Stimulated activated CD4-positive, alpha-beta T cell treated with anti-CD3 and anti-CD28 coated beads, Interleukin-15, amount 100 ng/mL, for 48 hours (primary cell): Measurements from ENCODE around the gene UVRAG.
A peak's percentile ranks its signal among the peaks of the same experiment; 100 is the strongest.

Source experiments
- DNase-seq, 2 donors: peaks; one replicate each; pipeline ENCODE4 v3.0.0-alpha.2; 2020; ENCODE audit warnings: low read depth in 2 of 2

Gene UVRAG

DNA sequence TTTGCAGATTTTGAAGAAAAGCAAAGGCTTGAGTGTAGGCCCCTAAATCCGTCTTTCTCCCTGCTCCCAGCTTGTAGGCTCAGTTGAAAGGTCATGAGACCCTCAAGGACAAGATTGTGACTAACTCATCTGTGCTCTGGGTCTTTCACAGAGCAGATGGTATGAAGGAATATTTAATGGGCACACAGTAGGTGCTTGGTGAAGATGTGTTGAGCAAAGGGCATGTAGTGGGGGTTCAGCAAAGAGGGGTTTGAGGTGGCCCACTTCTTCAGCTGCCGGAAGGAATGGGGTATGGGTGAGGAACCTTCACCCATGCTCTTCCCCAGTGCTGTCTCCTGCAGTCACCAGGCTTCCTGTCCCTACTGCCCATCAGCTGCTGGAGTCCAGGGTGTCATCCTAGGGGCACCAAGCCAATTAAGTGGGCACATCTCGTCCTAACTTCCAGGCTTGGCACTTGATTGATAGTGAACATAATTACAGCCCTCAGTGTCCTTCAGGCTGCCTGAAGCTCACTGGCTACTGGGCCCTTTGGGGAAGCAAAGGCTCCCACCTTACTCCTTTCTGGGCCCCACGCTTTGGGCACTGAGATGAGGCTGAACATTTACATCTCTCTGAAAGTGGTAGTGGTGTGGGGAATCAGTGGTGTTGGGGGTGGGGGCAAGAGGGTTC is 31.5 kb upstream of the UVRAG start:
- no peak for DNase-seq

DNA sequence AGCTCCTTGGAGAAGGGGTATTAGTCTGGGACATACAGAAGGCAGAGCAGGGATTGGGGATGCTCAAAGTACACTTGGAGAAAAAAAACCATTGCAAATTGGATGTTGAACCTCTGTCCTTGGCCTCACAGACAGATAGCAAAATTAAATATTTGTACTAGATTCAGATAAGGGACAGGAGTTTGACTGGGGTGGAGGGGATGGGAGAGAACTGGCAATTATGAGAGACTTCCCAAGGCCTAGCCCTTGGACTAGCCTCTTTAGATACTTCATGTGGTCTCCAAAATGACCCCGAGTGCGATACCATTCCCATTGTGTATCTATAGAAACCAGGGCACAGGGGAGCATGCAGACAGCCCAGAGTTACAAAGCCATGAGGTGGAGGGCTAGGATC is 30.9 kb upstream of the UVRAG start:
- no peak for DNase-seq

DNA sequence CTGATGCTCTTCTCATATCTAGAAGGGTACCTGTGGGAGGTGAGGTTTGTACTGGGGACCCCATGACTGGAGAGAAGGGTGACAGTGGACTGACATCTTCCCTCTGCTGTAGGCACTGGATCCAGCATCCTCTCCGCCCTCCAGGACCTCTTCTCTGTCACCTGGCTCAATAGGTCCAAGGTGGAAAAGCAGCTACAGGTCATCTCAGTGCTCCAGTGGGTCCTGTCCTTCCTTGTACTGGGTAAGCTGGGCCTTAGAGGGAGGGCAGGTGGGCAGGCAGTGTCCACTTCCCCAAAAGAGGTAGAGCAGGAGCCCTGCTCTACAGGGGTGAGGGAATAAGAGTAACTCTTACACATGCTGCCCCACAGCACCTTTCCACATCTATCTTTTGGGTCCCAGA is 30.5 kb upstream of the UVRAG start:
- DNase-seq = no peak

DNA sequence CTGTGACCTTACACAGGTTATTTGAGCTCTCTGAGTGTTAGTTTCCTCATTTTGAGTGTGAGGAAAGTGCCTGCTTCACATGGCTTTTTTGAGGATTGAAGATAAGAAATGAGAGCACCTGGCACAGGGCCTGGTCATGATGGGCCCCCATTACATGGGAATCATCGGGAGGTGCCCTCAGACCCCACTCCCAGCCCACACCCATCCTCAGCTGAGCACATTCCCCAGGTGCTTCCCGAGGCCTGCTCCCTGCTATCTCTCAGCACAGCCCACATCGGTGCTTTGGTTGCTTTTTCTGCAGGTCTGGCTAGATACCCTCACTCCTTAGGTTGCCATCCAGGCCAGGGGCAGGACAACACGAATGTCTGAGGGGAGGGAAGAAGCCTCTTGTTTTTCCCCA is 29.8 kb upstream of the UVRAG start:
- no peak for DNase-seq

DNA sequence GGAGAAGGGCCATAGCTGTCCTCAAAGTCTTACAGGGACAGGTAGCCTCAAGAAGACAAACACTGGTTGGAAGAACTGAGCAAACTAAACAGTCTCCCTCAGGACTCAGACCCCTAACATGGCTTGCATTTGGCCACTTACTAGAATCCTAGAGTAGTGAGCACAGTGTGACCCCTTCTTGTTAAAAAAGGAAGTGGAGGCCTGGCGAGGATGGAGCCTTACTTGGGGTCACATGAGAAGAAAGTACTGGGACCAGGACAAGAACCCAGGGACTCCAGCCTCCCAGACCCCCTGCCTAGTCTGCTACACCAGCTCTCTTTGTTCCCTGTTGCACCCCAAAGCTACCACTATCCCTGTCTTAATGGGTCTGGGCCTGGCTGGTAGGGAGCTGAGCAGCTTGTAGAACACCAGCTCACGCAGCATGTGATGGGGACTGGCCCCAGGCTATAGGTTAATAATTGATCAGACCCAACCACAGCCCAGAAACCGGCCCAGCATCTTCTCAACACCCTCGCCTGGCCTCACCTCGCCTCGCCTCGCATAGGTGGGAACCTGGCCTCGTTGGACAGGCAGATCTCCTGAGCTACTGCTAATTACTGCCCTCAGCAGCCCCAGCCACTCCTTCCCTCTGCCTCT is 28.8 kb upstream of the UVRAG start:
- no peak for DNase-seq

DNA sequence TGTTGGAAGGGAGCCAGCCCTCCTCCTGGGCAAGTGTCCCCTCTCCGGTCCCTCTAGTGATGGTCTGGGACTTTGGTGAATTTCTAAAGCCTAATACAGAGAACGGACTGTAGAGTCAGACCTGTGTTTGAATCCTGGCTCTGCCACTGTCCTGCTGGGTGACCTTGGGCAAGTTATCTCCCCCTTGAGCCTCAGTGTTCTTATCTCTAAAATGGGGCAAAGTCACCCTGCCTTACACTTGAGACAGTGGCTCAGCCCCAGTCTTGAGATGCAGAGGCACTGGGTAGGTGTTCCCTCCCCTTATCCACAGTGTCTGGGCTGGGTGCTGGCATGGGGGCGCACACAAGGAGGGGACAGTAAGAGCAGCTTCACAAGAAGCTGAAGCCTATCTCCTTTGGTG is 25.5 kb upstream of the UVRAG start:
- no peak for DNase-seq

DNA sequence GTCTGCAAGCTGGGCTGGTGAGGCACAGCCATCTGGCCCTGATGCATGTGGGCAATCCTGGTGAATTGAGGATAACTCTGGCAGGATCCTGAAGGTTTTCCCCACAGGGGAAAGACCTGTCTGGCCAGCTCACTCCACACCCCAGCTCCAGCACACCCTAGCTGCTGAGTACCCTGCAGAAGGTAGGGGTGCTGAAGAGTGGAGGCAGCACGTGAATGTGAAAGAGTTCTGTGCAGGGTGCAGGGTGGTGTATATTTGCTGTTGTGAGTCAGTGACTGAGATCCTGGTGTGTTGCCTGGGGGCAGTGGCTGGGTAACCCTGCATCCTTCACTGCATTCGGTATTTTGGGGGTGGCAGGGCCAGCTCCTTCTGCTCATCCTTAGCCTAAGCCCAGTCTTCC is 24.0 kb upstream of the UVRAG start:
- DNase-seq = no peak

DNA sequence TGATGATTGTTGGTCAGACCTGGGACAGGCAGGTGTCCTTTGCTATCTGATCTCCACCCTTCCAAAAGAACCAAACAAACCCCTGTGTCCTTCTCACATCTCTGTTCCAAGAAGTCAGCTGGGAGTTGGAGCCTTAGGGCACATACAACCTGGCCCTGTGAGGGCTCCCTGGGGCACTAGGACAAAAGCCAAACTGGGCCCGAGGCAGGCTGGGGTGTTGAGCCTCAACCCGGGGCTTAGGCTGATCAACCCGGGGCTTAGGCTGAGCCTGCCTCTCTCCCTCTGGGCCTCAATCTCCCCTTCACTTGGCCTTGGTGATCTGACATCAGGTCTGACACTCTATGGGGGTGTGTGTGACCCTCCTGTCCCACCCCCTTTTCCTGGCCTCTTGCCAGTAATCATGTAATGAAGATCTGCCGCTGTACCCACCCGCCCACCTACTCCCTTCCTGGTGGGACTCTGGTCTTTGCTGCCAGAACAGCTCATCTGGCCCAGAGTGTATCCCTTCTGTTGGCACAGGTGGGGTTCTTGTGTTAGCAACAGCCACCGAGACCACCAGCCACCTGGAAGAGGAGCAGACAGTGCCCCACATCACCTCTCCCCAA is 22.8 kb upstream of the UVRAG start:
- DNase-seq = no peak

DNA sequence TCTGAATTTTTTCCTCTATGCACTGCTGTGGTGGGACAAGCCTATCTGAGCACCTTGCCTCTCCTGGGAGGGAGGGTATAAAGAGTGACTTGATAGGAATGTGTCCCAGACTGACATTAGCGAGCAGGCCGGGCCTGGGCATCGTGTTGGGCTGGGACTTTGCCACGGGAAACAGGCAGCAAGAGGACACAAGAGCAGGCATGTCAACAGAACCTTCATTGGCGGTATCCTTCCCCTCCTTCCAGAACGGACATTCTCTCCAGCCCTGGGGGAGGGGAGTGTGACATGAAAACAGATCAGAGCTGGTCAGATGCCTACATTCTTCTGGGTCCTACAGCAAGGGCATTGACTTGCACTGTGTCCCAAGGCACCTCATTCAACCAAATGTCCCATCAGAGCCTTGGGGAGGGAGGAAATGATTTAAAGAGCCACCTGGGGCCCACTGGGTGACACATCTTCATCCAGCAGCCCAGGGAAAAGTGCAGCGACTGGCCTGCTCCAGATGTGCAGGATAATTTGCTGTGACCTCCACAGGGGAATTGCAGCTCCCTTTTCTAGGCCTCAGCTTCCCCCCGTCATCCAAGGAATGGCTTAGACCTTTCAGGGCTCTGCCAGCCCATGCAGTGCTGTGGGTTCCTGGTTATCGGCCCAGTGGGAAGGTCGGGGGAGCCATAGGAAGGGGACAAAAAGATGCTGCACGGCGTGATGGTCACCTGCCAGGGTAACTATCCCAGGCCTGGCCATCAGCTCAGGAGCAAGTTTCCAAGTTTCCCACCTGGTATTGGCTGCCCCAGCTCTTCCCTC is 21.8 kb upstream of the UVRAG start:
- no peak for DNase-seq

DNA sequence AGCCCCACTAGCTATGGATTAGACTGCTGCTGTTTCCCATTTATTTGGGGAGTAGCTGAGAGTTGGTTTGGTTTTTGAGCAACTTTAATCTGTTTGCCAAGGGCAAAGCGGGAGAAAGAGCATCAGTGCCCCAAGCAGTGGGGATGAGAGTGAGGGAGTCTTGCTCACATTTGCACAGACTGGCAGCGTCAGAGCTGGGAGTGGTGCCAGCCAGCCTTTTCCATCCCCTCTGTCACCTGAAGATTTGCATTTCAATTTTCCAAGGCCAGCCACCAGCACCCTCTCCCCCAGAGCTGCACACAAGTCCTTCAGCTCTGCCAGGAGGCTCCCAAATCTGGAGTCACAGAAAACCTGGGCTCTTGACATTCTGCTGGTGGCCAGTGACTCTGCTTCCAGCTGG is 21.0 kb upstream of the UVRAG start:
- no peak for DNase-seq

DNA sequence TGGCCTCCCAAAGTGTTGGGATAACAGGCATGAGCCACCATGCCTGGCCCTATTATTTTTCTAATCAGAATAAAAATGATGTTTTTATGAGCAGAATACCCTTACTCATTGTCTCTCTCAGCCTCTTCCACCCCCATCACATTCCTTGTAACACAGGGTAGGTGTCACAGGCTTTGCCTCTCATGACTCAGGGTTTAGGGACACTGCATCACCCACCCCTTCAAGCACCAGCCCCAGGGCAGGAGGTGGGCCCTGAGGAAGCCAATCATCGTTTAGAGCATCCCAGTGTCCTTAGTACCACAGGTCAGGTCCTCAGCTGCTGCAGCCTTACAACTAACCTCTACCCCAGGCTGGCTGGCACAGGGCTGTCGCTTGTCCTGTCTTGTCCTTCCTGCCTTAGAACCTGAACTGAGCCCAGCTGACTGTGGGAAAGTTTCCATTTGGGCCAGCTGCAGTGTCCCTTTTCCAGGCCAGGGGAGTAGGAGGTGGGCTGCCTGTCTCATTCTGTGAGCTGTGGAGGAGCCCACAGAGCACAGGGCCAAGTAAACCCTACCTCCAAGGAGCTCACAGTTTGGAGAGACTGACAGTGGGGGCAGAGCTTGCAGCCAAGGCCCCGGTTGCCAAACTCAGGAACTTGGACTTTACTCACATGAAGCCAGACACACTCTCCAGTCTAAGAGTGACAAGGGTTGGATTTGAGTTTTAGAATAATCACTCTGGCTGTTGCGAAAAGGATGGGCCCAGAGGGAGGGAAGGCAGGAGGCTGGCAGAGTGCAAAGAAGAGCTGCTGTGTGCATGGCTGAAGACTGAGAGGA is 19.5 kb upstream of the UVRAG start:
- DNase-seq = no peak

DNA sequence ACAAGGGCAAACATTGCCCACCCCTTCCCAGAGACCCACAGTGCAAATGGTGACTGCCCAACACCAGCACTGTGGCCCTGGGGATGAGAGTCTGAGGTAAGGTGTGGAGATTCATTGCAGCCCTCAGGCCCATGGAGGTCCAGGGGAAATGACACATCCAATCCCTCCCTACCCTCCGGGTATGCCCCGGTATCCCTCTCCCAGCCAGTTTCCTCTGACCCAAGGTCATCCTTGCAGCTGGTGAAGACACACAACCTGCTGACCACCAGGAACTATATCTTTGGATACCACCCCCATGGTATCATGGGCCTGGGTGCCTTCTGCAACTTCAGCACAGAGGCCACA is 18.9 kb upstream of the UVRAG start:
- DNase-seq = no peak

DNA sequence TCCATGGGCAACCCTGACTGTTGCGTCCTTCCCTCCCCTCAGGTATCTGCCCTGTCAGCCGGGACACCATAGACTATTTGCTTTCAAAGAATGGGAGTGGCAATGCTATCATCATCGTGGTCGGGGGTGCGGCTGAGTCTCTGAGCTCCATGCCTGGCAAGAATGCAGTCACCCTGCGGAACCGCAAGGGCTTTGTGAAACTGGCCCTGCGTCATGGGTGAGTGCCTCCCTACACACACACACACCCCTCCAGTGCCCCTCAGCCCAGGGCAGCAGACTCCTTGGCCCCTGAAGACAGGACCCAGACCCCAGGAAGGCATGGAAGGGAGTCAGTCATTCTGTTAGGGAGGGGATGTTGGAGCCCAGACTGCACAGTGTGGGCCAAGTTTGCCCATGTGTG is 17.9 kb upstream of the UVRAG start:
- DNase-seq = no peak

DNA sequence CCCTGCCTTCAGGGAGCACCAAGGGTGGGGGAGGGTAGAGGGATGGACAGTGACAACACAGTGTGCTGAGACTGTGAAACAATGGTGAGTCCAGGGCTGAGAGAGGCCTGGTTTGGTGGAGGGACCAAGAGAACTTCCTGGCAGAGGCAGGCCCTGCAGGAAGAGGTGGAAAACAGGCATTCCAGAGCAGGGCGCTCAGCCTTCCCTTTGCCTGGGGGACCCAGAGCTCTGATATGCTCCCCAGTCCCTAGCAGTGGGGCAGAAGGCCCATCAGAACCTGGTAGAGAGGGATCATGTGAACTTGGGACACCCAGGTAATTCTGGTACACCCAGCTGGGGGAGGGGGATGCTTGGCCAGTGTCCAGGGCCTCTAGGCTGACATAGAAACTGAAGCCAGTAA is 17.2 kb upstream of the UVRAG start:
- DNase-seq = no peak

DNA sequence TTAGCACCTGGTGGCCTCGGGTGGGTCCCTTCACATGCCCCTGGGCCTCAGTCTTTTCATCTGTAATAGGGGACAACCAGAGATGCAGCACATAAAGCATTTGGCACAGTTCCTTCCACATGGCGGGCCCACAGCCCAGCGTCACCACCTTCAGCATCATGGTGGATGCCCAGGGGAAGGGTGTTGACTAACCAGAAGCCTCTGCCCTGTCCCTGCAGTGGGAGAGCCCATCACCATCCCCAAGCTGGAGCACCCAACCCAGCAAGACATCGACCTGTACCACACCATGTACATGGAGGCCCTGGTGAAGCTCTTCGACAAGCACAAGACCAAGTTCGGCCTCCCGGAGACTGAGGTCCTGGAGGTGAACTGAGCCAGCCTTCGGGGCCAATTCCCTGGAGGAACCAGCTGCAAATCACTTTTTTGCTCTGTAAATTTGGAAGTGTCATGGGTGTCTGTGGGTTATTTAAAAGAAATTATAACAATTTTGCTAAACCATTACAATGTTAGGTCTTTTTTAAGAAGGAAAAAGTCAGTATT is 14.8 kb upstream of the UVRAG start:
- DNase-seq = no peak

DNA sequence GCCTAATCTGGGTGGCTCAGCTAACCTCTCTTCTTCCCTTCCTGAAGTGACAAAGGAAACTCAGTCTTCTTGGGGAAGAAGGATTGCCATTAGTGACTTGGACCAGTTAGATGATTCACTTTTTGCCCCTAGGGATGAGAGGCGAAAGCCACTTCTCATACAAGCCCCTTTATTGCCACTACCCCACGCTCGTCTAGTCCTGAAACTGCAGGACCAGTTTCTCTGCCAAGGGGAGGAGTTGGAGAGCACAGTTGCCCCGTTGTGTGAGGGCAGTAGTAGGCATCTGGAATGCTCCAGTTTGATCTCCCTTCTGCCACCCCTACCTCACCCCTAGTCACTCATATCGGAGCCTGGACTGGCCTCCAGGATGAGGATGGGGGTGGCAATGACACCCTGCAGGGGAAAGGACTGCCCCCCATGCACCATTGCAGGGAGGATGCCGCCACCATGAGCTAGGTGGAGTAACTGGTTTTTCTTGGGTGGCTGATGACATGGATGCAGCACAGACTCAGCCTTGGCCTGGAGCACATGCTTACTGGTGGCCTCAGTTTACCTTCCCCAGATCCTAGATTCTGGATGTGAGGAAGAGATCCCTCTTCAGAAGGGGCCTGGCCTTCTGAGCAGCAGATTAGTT is 14.2 kb upstream of the UVRAG start:
- DNase-seq = no peak

DNA sequence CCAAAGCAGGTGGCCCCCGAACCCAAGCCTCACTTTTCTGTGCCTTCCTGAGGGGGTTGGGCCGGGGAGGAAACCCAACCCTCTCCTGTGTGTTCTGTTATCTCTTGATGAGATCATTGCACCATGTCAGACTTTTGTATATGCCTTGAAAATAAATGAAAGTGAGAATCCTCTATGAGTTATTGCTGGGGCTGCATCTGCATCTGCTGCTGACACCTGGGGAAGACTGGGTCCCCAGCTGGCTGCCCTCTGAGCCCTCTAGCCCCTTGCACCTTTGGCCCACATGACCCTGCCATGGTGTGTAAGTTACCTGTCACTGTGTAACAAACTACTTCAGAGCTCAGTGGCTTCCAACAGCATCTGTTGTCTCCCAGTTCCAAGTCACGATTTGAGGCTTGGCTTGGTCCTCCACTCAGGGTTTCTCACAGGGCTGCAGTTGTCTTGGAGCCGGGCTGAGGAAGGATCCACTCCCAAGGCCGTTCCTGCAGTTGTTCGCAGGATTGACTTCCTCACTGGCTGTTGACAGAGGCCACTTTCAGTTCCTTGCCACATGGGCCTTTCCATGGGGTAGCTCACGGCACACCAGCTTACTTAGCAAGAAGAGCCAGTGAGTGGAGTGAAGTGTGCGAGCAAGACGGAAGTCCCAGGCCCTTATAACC is 13.5 kb upstream of the UVRAG start:
- no peak for DNase-seq

DNA sequence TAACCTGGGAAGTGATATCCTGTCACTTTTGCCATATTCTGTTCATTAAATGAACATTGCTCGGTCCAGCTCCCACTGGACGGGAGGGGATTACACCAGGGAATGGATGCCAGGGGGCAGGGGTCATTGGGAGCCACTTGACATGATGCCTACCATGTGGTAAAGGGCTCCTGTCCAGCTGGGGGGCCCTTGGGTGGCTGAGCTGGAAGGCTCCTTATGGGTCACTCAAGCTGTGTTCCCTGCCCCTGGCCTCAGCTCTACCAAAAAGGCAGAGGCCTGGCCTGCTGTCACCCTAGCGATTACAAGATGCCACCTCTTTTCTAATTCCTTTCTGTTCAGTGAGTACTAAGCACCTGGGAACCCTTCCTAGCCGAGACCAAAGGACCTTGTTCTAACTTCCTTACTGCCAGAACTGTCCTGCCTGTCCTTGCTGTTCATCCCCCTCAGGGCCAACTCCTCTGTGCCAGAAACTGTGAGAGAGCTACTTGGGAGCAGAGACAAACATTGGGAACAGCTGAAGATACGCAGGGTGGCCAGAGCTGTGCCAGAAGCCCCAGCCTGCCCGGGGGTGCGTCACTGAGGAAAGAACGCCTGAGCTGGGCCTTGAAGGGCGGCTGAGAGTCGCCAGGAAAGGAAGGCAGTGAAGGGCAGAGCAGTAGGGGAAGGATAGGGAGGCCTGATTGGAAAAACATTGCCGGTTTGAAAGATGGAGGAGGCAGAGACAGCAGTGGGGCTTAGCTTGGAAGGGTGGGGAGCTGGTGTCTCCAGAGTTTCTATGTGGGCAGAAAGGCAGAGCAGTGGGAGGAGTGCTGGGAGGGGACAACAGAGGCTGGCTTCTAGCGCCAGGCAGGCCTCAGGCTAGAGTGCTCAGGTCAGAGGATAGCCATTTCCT is 12.7 kb upstream of the UVRAG start:
- DNase-seq = no peak

DNA sequence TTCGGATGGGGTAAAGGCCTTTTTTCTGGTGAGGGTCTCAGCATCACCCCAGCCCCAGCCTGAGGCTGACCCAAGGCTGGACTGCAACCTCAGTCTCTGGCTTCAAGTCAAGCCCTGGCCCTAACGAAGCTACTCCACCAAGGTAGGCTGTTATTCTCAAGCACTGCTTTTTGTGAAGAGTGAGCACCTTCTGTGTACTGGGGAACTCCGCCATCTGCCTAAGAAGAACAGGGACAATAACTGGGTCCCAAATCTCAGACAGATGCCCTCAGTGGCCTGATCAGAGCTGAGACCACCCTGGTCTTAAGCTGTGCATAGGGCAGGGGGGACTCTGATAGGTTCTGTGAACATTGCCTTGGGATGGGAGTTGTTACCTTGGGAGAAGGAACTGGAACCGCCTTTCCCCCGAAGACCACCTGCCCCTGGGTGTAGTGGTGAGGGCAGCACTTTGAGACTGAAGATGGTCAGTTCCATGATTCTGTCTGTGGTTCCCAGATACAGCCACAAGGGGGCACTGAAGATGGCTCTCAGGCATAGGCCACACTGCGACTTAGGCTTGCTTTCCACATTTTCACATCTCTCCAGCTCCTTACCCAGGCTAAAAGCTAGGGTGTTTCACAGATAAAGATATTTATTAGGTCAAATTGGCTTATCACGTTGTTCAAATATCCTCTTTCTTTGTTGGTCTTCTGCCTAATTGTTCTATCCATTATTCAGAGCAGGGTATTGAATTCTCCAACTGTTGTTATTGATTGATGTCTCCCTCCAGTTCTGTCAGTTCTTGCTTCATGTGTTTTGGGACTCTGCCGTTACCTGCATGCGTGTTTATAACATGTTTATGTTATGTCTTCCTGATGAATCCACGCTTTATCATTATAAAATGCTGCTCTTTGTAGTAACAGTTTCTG is 11.8 kb upstream of the UVRAG start:
- DNase-seq = peak; percentile 38 to 63
